ENCODE results near the gene PHLPP1.
A peak's percentile ranks its signal among the peaks of the same experiment; 100 is the strongest.

The PHLPP1 gene

GRCh38 chr18:62827397-62827796 lies 112.1 kb downstream of the PHLPP1 start:
- Mint-ChIP-seq H3K9me3 (no peaks in the 10 kb centered on the region), H3K4me1 (peaks cover 27% of the 10 kb centered on the region), H3K27ac (no peak overlapping the region), H3K36me3 (peaks cover 10% of the 10 kb centered on the region), H3K4me3 (no peak overlapping the region), H3K27me3 (no peaks in the 10 kb centered on the region)
- no peak for ATAC-seq

DNA sequence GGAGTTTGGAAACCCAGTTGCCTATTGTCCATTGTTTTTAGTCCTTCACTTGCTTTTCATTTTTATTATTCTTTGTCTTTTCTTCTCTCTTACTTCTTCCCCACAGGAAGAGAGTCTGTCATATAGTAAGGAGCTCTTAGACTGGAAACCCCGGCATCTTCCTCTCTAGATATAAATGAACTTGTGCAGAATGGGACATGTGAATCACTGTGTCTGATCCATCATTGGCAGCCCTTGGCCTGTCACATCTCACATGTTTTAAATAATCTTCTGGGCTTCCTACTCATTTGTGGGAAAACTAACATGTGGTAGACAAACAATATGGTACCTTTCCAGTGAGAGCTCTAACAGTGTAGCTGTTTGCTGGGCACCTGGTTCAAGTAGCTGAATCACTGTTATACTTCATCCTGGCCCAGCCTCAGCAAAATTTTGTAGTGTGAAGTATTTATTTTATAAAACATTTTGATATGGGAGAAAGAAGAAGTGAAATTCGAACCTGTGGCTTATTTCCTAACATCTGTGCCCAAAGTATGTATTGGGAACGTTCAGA lies 112.8 kb downstream of the PHLPP1 start:
- ATAC-seq: no peak
- H3K4me1 Mint-ChIP-seq: peaks cover 28% of the 10 kb centered on the region
- no peak overlapping the region for H3K4me3 Mint-ChIP-seq

DNA sequence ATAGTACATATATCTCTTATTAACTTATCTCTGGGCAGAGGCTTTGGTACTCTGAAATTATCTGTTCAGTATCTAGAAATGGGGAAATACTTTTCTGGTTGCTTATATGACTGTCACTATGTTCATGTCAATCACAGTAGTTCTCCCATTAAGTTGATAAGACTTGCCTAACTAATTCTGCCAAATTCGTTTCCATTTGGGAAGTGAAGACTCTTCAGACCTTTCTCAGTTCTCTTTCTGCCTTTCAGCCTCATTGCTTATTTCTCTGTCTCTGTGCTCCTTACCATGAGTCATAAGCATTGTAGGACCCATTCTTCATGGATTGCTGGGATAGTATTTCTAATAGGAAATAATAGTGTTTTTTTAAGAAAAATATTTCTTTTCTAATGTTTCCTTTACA lies 113.5 kb downstream of the PHLPP1 start:
- Mint-ChIP-seq H3K4me3 (no peak overlapping the region), H3K27ac (no peak overlapping the region), H3K27me3 (no peaks in the 10 kb centered on the region), H3K9me3 (no peaks in the 10 kb centered on the region), H3K36me3 (peaks cover 10% of the 10 kb centered on the region), H3K4me1 (peaks cover 32% of the 10 kb centered on the region)
- ATAC-seq: peak; percentile 68

More for the DNA sequence above, 112.8 kb downstream of the PHLPP1 start:
- Mint-ChIP-seq H3K27ac (no peak overlapping the region), H3K36me3 (peaks cover 10% of the 10 kb centered on the region), H3K27me3 (no peaks in the 10 kb centered on the region), H3K9me3 (no peaks in the 10 kb centered on the region)

DNA sequence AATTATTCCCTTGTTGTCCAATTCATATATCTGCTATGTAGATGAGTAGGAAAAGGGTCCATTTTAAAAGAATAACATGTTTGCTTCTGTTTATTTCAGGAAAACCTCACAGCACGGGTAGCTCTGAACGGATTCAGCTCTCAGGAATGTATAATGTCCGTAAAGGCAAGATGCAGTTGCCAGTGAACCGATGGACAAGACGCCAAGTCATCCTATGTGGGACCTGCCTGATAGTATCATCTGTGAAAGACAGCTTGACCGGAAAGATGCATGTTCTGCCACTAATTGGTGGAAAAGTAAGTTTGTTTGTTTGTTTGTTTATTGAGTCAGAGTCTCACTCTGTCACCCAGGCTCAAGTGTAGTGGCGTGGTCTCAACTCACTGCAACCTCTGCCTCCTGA lies 114.6 kb downstream of the PHLPP1 start:
- Mint-ChIP-seq H3K36me3 (peaks cover 10% of the 10 kb centered on the region), H3K9me3 (no peaks in the 10 kb centered on the region), H3K27me3 (no peaks in the 10 kb centered on the region), H3K4me1 (peaks cover 32% of the 10 kb centered on the region), H3K4me3 (no peak overlapping the region), H3K27ac (no peak overlapping the region)
- no peak for ATAC-seq

GRCh38 chr18:62832282-62832681 lies 116.9 kb downstream of the PHLPP1 start:
- Mint-ChIP-seq H3K4me3 (no peak overlapping the region), H3K9me3 (no peaks in the 10 kb centered on the region), H3K36me3 (peaks cover 10% of the 10 kb centered on the region), H3K27ac (no peak overlapping the region), H3K27me3 (no peaks in the 10 kb centered on the region), H3K4me1 (peaks cover 29% of the 10 kb centered on the region)
- no peak for ATAC-seq

- H3K4me3 Mint-ChIP-seq: no peak overlapping the region
- no peaks in the 10 kb centered on the region for H3K27me3 Mint-ChIP-seq
- no peak for ATAC-seq
- no peak overlapping the region for H3K27ac Mint-ChIP-seq
- H3K36me3 Mint-ChIP-seq: peaks cover 10% of the 10 kb centered on the region
- H3K4me1 Mint-ChIP-seq: peaks cover 23% of the 10 kb centered on the region
- H3K9me3 Mint-ChIP-seq: no peaks in the 10 kb centered on the region
Observed at GRCh38 chr18:62833494-62833893, 118.2 kb downstream of the PHLPP1 start.

DNA sequence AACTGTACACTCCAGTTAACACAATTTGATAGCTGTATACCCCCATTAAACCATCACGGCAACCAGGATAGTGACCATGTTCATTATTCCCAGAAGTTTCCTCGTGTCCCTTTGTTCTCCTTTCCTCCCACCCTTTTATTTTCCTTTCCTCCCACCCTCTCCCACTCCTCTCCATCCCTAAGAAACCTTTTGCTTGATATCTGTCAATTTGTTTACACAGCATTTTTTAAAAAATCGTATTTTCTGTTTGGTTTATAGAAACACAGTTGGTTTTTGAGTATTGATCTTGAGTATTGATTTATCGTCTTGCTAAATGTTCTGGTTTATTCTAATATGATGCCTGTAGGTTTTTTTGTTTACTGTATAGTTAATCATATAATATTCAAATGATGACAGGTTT lies 119.4 kb downstream of the PHLPP1 start:
- no peak overlapping the region for H3K27ac Mint-ChIP-seq
- peaks cover 25% of the 10 kb centered on the region for H3K4me1 Mint-ChIP-seq
- H3K27me3 Mint-ChIP-seq: no peaks in the 10 kb centered on the region
- H3K36me3 Mint-ChIP-seq: peaks cover 10% of the 10 kb centered on the region
- no peak overlapping the region for H3K4me3 Mint-ChIP-seq
- H3K9me3 Mint-ChIP-seq: no peaks in the 10 kb centered on the region
- ATAC-seq: no peak

DNA sequence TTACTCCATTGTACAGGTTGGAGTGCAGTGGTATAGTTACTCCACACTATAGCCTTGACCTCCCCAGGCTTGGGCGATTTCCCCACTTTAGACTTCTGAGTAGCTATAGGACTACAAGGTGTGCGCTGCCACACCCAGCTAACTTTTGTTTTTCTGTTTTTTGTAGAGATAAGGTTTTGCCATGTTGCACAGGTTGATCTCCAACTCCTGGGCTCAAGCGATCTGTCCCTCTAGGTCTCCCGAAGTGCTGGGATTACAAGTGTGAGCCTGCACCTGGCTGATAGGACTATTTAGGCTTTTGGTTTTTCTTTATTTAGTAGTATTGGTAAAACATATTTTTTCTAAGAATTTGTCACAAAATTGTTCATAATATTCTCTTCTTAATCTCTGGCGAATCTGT lies 121.7 kb downstream of the PHLPP1 start:
- no peak overlapping the region for H3K27ac Mint-ChIP-seq

GRCh38 chr18:62838475-62839098 lies 123.2 kb downstream of the PHLPP1 start:
- peak; percentile 72 for ATAC-seq
- no peaks in the 10 kb centered on the region for H3K27me3 Mint-ChIP-seq
- H3K27ac Mint-ChIP-seq: peak overlapping the region; percentile 51
- no peaks in the 10 kb centered on the region for H3K9me3 Mint-ChIP-seq
- peaks cover 5% of the 10 kb centered on the region for H3K36me3 Mint-ChIP-seq
- H3K4me3 Mint-ChIP-seq: no peak overlapping the region
- H3K4me1 Mint-ChIP-seq: peaks cover 23% of the 10 kb centered on the region

More for the DNA sequence above, 121.7 kb downstream of the PHLPP1 start:
- Mint-ChIP-seq H3K27me3 (no peaks in the 10 kb centered on the region), H3K4me1 (peaks cover 32% of the 10 kb centered on the region), H3K9me3 (no peaks in the 10 kb centered on the region), H3K36me3 (peaks cover 5% of the 10 kb centered on the region), H3K4me3 (no peak overlapping the region)
- no peak for ATAC-seq

GRCh38 chr18:62839874-62840713 lies 124.8 kb downstream of the PHLPP1 start:
- Mint-ChIP-seq H3K4me1 (peaks cover 30% of the 10 kb centered on the region), H3K9me3 (no peaks in the 10 kb centered on the region), H3K36me3 (peaks cover 5% of the 10 kb centered on the region), H3K27ac (peak overlapping the region; percentile 23), H3K27me3 (no peaks in the 10 kb centered on the region), H3K4me3 (no peak overlapping the region)
- ATAC-seq: no peak

DNA sequence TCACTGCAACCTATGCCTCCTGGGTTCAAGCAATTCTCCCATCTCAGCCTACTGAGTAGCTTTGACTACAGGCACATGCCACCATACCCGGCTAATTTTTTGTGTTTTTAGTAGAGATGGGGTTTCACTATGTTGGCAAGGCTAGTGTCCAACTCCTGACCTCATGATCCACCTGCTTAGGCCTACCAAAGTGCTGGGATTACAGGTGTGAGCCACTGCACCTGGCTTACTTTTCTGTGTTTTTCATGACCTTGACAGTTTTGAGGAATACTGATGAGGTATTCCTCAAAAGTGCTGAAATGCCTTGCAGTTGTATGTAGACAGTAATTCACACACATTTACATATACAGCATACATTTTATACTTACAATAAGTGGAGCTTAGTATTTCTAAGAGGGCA lies 126.1 kb downstream of the PHLPP1 start:
- Mint-ChIP-seq H3K9me3 (no peaks in the 10 kb centered on the region), H3K27ac (no peak overlapping the region)
- no peak for ATAC-seq

DNA sequence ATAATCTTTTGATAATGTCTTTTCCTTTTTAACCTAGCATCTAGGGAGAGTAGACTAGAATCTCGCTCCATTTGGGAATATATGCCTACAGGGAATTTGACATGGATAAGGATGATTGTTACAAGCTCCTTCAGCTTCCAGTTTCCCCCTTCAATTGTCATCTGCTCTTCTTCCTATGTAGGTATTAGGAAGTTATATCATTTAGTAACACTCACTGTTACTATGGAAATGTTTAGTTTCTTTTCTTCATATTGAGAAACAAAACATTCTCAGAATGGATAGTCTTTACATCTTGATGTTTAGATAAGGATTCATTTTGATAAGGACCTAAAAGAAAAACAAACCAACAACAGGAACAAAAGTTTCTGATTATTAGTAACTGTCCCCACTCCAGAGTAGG lies 127.6 kb downstream of the PHLPP1 start:
- Mint-ChIP-seq H3K27me3 (no peaks in the 10 kb centered on the region), H3K27ac (no peak overlapping the region), H3K9me3 (no peaks in the 10 kb centered on the region)

More for the DNA sequence above, 126.1 kb downstream of the PHLPP1 start:
- peaks cover 31% of the 10 kb centered on the region for H3K4me1 Mint-ChIP-seq
- peaks cover 5% of the 10 kb centered on the region for H3K36me3 Mint-ChIP-seq
- no peak overlapping the region for H3K4me3 Mint-ChIP-seq
- no peaks in the 10 kb centered on the region for H3K27me3 Mint-ChIP-seq

GRCh38 chr18:62844850-62845643 lies 129.7 kb downstream of the PHLPP1 start:
- Mint-ChIP-seq H3K36me3 (peaks cover 2% of the 10 kb centered on the region), H3K27me3 (no peaks in the 10 kb centered on the region), H3K9me3 (no peaks in the 10 kb centered on the region), H3K4me1 (peaks cover 19% of the 10 kb centered on the region), H3K27ac (no peak overlapping the region), H3K4me3 (peak overlapping the region; percentile 31)
- ATAC-seq: peak; percentile 48

More for the DNA sequence above, 127.6 kb downstream of the PHLPP1 start:
- H3K4me3 Mint-ChIP-seq: no peak overlapping the region
- H3K36me3 Mint-ChIP-seq: peaks cover 5% of the 10 kb centered on the region
- no peak for ATAC-seq
- H3K4me1 Mint-ChIP-seq: peaks cover 31% of the 10 kb centered on the region

DNA sequence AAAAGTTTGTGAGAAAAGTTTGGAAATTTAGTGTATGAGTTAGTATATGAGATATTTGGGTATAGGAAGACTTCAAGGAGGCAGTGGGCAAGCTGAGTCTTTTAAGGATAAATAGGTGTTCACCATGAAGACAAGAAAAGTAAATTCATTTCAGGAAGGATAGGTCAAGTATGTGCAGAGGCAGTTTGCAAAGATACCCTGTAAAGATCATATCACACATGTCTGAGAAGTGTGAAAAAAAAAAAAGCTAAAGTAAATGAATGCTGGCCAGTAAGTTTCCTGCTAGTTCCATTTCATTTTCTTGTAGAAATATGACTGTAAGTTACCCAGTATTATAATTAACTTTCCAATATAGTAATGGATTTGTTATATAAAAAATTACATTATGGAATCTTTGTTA lies 131.0 kb downstream of the PHLPP1 start:
- no peak for ATAC-seq
- H3K27me3 Mint-ChIP-seq: no peaks in the 10 kb centered on the region
- H3K27ac Mint-ChIP-seq: no peak overlapping the region
- no peaks in the 10 kb centered on the region for H3K36me3 Mint-ChIP-seq
- H3K4me1 Mint-ChIP-seq: peaks cover 9% of the 10 kb centered on the region
- no peak overlapping the region for H3K4me3 Mint-ChIP-seq
- H3K9me3 Mint-ChIP-seq: no peaks in the 10 kb centered on the region

DNA sequence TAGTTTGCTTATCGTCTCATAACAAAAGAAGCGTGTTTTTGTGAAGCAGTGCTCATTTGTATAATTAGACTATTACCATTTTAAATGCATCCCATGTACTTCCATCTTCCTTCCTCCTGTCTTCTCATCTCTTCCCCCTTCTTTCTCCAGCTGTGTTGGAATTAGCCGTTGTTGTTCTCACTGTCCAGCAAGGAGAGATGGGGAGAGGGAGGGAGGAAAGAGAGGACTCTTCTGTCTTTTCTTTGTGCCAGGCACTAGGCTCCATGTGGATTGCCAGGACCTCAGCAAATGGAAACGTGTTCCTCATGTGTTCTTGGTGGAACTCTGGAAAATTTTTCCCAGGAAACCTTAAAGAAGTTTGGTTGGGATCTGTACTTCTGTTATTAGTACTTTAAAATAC lies 131.7 kb downstream of the PHLPP1 start:
- Mint-ChIP-seq H3K27me3 (no peaks in the 10 kb centered on the region), H3K4me1 (peaks cover 8% of the 10 kb centered on the region), H3K9me3 (no peaks in the 10 kb centered on the region), H3K36me3 (no peaks in the 10 kb centered on the region), H3K27ac (no peak overlapping the region), H3K4me3 (no peak overlapping the region)
- ATAC-seq: no peak
